Panc1 (cell line): ENCODE results near the gene MACROD2.

Experiments
- REST ChIP-seq, 2 experiments: IDR thresholded peaks; 2 replicates each; pipeline ENCODE4 v1.6.1; 2011 to 2012; ENCODE audit warnings: low read depth in 2 of 2, control low read depth in 1 of 2, low read length in 1 of 2, mild to moderate bottlenecking in 1 of 2, moderate library complexity in 1 of 2; ENCODE audit not compliant: insufficient read depth in 1 of 2
- TF ChIP-seq, protein P1 (sequence below): fragments of 450-650 bp; IDR thresholded peaks from 2 replicates; pipeline ENCODE4 v1.5.1; 2017; ENCODE audit warnings: mild to moderate bottlenecking

GRCh38 chr20:14569641-14570040 is 574.3 kb downstream of the MACROD2 start:
- TF ChIP-seq, protein P1, sequence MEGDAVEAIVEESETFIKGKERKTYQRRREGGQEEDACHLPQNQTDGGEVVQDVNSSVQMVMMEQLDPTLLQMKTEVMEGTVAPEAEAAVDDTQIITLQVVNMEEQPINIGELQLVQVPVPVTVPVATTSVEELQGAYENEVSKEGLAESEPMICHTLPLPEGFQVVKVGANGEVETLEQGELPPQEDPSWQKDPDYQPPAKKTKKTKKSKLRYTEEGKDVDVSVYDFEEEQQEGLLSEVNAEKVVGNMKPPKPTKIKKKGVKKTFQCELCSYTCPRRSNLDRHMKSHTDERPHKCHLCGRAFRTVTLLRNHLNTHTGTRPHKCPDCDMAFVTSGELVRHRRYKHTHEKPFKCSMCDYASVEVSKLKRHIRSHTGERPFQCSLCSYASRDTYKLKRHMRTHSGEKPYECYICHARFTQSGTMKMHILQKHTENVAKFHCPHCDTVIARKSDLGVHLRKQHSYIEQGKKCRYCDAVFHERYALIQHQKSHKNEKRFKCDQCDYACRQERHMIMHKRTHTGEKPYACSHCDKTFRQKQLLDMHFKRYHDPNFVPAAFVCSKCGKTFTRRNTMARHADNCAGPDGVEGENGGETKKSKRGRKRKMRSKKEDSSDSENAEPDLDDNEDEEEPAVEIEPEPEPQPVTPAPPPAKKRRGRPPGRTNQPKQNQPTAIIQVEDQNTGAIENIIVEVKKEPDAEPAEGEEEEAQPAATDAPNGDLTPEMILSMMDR: no peak
- no peak for TF ChIP-seq REST (IDR thresholded peaks at IDR 0.05; ENCODE audit: insufficient read depth in 1 of 2, low read depth in 2 of 2, low read length in 1 of 2)
